Stimulated activated CD8-positive, alpha-beta memory T cell treated with anti-CD3 and anti-CD28 coated beads, Interleukin-15, amount 100 ng/mL, for 48 hours (primary cell): Measurements from ENCODE around the gene SLC9A8.
A peak's percentile ranks its signal among the peaks of the same experiment; 100 is the strongest.
"Not testable (repeated sequence)": the region's sequence is repeated elsewhere in the genome, so short reads cannot be mapped to it uniquely, and the experiment has no call there.

Source experiments
- DNase-seq, 2 donors: peaks; one replicate each; pipeline ENCODE4 v3.0.0-alpha.2; 2020; ENCODE audit warnings: low read depth in 2 of 2

SLC9A8 gene

DNA sequence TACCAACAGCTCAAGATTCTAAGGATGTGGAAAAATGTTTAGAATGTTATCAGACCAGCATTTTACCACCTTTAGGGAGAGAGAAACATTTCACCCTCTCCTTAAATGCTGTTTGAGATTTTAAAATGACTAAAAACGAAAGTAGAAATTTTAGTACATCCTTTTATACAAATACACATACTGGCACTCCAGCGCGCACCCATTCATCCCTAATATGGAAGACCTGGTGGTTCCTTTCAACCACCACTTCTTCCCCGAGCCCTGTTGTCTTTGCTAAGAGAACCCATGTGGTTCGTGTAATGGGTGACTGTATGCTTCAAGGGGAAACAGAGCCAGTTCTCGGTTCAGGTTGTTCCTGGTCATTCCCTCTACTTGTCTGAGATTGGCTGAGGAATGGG lies 81.4 kb downstream of the SLC9A8 start:
- DNase-seq = no peak

- DNase-seq = not testable (repeated sequence)
Measured at GRCh38 chr20:49895474-49896093, 83.0 kb downstream of the SLC9A8 start.

DNA sequence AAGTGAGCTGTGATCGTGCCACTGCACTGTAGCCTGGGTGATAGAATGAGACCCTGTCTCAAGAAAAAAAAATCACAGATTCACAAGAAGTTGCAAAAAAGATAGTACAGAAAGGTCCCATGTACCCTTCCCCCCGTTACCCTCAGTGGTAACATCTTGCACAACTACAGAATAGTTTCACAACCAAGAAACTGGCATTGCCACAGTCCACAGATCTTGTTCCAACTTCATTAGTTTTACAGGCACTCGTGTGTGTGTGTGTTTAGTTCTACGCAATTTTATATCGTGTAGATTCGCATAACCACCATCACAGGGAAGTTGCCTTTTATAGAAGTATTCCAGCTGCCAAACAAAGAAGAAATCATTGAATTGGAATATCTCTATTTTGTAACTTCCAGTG lies 83.6 kb downstream of the SLC9A8 start:
- no peak for DNase-seq

DNA sequence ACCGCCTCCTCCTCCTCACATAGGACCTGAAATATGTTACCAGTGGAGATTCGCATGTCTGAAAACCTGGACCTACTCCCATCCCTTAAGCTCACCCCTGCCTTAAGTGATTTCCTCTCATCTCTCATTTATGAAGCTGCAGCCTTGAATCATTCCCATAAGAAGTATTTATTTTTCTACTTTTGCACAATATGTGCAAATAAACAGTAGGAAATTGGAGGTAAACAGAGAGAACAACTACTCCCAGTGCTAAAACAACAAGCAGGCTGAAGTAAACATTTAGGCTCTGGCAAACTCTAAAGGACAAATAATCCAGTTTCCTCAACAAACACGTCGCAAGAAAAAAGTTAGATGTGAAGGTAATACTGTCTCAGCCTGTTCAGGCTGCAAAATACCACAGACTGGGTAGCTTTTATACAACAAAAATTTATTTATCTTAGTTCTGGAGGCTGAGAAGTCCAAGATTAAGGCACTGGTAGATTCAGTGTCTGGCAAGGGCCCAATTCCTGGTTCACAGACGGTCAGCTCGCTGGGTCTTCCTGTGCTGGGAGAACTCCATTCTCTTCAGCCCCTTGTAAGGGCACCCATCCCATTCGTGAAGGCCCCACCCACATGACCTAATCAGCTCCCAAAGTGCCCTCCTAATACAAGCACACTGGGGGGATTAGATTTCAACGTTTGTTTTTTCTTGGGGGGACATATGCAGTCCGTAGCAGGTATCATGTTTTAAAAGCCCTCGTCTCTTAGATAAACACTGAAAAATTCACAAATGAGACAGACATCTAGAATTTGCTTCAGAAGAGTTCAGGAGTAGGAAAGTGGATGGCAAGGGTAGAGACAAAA lies 87.1 kb downstream of the SLC9A8 start:
- DNase-seq = no peak

- no peak for DNase-seq
Measured at GRCh38 chr20:49901588-49901987, 89.0 kb downstream of the SLC9A8 start.

DNA sequence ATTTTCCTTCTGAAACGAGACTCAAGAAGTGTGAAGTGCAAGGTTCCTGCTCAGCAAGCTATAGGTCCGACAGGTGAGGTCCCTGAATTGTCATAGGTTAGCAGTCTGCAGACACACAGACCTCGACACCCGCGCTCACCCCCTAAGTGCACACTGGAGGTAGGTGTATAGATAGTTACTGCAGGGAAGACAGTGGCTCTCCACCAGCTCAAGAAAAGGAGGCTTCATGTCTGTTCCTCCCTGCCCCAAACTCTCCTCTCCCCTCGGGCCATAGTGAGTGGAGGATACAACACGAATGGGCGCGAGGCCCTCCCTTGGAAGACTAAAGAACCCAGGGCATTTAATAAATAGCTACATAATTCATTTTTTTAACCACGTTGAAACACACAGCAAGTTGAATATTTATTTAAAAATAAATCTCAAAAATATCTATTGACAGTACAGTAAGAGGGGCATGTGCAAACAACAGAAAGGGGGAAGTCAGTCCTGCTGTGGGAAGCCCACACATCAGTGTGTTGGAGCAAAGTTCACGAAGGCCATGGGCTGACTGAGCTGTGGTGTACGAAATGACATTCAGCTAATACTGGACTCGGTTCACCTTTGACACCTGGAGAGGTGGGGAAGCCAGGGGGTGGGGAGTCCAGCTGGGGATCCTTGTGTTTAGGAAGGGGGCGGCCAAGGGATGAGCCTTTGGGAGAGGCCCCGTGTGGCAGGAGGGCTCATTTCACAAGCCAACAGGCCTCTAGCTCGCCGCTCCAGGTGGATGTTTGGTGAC lies 92.0 kb downstream of the SLC9A8 start:
- DNase-seq = no peak

- no peak for DNase-seq
Measured at GRCh38 chr20:49905415-49906091, 92.9 kb downstream of the SLC9A8 start.

DNA sequence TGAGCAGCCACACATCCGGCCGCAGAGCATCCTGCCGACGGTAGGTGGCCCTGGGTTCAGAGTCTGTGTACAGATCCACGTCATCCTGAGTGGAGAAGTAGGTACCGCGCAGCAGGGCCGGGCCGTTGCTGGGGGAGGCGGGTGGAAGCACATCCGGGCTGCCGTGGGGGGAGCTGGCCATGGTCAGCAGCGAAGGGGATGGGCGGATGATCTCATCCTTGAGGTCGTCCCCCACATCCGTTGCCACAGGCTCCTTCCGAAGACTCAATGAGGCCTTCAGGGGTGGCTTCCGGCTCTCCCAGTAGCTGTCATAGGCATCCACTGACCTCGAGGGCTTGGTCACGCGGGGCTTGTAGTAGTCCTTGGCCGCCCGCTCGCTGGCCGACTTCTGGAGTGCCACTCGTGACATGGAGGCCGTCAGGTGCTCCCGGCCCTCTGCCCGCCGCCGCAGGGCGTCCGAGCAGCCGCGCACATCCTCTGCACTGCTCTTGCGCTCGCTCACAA lies 93.5 kb downstream of the SLC9A8 start:
- no peak for DNase-seq

- no peak for DNase-seq
Measured at GRCh38 chr20:49906615-49907154, 94.1 kb downstream of the SLC9A8 start.

- DNase-seq = no peak
Measured at GRCh38 chr20:49907405-49908257, 95.0 kb downstream of the SLC9A8 start.

- DNase-seq = no peak
Measured at GRCh38 chr20:49908258-49908565, 95.6 kb downstream of the SLC9A8 start.

DNA sequence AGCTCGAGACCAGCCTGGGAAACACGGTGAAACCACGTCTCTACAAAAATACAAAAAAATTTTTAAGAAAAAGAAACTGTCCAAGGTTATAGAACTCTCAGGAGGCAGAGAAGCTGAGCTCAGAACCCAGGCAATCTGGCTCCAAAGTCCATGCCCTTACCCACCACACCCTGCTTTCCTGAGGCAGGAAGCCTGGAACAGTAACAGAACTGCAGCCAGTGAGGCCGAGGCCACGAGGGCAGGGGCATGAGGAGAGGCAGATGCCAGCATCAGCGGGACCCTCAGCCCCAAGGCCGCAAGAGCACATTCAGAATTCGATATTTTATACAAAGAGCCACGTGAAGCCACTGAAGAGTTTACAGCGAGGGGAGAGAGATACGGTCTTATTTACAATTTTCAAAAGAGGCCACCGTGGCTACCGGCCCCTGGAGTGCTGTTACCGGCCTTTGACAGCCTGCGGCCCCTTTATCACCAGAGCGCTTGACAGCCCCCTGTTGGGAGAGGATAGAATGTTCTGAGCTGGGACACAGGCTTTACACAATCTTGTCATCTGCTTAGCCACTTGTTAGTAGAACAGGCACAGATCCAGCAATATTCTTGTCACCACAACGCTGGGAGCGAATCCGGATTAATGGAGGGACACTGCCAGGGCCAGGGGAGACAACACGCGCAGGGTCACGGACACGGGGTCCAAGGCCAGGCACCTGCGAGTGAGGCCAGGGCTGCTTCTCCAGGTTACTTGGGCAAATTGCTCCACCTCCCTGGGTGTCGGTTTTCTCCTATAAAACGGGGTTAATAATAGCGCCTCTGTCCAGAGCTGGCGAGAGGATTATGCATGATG lies 97.1 kb downstream of the SLC9A8 start:
- no peak for DNase-seq

- DNase-seq = no peak
Measured at GRCh38 chr20:49910340-49910706, 97.7 kb downstream of the SLC9A8 start.

DNA sequence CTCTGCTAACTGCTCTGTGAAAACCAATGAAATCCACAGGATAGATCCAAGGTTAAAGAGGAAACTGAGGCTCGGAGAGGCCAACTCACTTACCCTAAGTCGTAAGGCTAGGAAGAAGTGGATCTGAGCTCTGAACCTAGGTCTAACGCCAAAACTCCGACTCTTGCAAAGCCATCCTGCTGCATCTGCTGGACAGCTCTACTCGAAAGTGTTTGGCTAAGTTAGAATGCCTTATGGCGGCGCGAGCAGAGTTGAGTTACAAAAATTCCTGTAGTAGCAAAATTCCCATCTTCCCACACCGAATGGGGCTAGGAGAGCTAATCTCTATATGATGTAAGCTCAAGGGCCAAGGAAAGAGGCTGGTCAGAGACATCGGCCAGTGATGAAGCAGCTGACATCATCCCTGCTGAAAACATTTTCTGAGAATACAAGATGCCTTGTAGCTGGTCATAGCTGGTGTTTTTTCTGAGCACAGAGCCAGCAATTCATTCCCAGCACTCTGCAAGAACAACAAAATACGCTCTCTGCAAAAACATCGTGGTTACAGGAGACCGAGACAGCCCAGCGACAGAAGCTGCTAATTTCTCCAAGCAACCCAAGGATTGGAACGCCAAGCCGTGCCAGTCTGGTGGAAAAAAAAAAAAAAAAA lies 100.9 kb downstream of the SLC9A8 start:
- no peak for DNase-seq

GRCh38 chr20:49914310-49915117 lies 101.9 kb downstream of the SLC9A8 start:
- no peak for DNase-seq

DNA sequence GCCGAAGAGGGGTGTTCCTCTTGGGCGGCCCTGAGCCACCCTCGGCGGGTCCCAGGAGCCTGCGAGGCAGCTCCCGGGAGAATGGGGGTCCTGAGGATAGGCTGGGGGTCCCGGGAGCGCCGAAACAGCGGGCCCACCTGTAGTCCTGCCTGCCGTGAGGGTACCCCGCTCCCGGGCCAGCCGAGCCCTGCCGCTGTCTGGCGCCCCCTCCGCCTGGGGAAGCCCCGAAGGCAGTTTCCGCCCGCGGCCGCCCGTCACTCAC lies 102.4 kb downstream of the SLC9A8 start:
- DNase-seq = no peak

DNA sequence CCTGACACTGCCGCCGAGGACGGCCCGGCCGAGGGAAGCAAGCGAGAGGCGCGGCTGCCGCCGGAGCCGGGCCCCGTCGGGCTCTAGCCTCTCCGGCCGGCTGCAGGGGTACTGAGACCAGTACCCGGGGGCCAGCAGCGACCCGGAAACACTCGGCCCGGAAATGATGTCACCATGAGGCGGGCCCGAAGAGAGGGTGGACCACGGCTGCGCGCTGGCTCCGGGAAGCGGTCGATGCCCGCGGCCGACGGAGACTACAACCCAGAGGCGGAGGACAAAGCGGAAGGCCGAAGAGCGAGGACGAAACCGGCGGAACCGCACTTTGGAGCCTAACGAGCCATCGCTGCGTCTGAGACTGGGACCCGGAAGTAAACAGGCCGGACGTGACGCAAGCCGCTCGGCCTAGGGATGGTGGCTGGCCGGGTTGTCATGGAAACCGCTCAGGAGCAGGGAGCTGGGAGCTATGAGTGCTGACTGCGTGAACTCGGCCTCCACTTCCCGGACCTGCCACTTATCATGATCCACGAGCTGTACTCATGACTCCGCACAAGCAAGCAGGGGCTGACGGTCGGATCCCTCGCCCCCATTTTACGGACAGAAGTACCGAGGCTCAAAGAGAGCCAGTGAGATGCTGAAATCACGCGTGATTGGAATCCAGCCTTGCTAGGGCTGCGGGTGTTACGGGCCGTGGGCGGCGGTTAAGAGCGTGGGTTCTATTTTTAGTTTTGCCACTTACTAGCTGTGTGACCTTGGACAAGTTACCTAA lies 102.9 kb downstream of the SLC9A8 start, which contains the start of gene SPATA2:
TSS of gene SPATA2 (minus strand) at position 150 of the 766 bp plus-strand sequence. CDS start 7,039 bp downstream, outside the sequence.
- DNase-seq = peak; percentile 87 to 91
